Stimulated activated CD4-positive, alpha-beta T cell treated with anti-CD3 and anti-CD28 coated beads, Interleukin-2, amount 100 ng/mL, for 24 hours (primary cell): ENCODE data around the gene THOC7.

Experiments used
- DNase-seq, 2 donors: peaks; one replicate each; pipeline ENCODE4 v3.0.0-alpha.2; 2020

THOC7 gene

DNA sequence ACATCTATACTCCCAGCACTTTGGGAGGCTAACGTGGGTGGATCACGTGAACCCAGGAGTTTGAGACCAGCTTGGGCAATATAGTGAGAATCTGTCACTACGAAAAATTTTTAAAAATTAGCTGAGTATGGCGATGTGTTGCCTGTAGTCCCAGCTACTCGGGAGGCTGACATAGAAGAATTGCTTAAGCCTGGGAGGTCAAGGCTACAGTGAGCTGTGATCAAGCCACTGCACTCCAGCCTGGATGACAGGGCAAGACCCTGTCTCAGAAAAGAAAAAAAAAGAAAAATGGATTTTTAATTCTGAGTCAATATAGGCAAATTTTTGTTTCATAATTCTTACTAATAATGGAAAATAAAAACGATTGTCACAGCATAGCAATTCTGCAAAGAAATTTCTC lies 31.2 kb downstream of the THOC7 start:
- no peak for DNase-seq

DNA sequence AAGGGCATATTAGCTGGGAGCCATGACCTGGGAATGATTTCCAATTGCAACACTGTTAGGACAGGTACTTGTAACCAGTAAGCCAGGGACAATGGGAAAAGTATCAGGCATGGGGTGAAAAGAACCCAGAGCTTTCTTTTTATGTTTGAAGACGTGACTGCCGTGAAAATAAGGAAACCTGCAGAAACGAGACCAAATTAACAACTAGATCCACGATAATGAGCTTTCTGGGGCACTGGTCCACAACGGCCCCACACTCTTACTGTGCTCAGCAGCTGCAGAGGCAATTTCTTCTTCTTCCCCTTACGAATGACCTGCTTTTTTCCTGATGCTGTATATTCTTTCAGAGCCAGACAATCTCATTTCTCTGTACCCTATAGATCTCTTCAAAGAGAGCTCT lies 33.1 kb downstream of the THOC7 start:
- DNase-seq = no peak

DNA sequence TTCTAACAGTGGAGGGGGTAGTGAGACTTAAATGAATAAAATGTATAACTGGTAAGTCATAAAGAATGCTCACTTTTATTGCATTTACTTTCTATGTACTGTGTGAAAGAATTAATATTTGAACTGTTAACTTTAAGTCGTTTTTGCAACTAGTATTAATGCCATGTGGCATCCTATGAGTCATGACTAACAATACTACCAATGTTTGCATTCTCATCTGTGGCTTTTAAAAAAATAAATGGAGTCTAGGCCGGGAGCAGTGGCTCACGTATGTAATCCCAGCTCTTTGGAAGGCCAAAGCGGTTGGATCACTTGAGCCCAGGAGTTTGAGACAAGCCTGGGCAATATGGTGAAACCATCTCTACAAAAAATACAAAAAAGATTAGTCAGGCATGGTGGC lies 39.3 kb downstream of the THOC7 start:
- DNase-seq = no peak

GRCh38 chr3:63819151-63819398 lies 44.5 kb downstream of the THOC7 start, which contains the start of gene C3orf49:
C3orf49 (plus strand) TSS chr3:63819299; CDS start chr3:63819472, 173 bp downstream.
- no peak for DNase-seq

DNA sequence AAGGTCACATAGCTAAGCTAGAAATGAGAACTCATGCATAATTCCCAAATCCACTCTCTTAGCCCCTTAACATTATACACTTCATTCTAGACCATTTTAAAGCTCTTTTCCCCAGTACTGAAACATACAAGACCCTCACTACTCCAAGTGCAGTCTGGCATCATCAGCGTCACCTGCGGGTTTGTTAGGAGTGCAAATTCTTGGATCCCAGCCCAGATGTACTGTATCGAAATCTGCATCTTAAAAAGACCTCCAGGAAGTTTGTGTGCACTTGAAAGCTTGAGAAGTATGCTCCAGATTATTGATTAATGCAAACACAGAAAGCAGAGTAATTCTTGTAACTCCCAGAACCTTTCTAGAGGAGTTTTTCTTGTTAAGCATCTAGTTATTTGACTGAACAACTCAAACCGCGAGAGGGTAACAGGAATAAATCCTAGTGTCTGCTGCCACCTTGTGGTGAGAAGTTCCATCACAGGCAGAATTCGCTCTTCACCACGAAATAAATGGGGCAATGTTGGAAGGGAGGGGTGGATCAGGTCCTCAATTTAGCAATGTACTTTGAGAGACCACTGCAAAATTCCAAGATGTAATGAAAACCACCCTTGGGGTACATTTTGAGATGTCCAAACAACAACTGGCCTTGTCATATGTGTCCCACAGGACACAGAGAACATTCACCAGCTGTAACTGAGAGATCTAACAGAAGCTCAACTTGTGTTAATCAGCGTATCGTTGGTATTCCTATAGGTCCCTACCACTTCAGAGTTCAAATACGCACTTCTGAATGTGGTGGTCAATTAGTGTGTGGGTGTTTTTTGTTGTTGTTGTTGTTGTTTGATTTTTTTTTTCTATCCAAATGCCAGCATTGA lies 45.1 kb downstream of the THOC7 start:
- DNase-seq = peak; percentile 62 to 71

- DNase-seq = no peak
Measured at GRCh38 chr3:63817225-63817624, 46.4 kb downstream of the THOC7 start.

GRCh38 chr3:63814237-63814636 lies 49.4 kb downstream of the THOC7 start:
- DNase-seq = no peak

DNA sequence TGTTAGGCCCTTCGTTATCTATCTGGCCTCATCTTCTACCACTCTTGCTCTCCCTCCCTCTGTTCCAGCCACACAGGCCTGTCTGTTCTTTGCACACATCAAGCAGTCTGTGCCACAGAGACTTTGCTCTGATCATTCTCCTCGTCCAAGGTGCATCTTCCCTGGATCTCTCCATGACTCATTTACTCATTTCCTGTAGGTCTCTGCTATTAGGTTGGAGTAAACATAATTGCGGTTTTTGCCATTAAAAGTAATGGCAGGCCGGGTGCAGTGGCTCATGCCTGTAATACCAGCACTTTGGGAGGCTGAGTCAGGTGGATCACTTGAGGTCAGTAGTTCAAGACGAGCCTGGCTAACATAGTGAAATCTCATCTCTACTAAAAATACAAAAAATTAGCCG lies 54.0 kb downstream of the THOC7 start:
- DNase-seq = no peak

DNA sequence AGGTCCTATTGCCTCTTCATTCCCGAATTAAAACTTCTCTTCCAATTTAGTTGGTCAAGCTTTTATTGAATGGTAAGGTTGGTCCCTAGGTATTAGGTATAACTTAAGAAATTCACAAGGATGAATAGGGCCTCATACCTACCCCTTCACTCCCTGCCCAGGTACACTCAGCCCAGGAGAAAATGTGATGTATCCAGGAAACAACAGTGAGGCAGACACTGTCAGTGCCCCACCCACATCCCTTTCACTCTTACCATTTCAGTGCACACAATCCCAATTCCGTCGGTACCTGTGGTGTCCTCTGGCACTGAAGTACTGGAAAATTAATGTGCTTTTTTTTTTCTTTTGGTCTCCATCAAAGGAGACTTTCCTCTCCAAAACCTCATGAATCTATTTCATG lies 55.0 kb downstream of the THOC7 start:
- no peak for DNase-seq

- DNase-seq = no peak
Measured at GRCh38 chr3:63807961-63808565, 55.5 kb downstream of the THOC7 start.

DNA sequence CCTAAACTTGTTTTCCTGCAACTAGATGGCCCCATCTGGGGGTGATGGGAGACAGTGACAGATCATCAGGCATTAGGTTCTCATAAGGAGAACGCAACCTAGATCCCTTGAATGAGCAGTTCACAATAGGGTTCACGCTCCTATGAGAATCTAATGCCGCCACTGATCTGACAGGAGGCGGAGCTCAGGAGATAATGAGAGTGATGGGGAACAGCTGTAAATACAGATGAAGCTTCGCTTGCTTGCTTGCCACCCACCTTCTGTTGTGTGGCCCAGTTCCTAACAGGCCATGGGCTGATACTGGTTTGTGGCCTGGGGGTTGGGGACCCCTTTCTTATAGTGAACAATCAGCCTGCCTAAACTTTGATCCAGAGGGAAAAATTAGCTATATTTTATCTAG lies 59.7 kb downstream of the THOC7 start:
- no peak for DNase-seq

- no peak for DNase-seq
Measured at GRCh38 chr3:63800097-63800496, 63.5 kb downstream of the THOC7 start.

DNA sequence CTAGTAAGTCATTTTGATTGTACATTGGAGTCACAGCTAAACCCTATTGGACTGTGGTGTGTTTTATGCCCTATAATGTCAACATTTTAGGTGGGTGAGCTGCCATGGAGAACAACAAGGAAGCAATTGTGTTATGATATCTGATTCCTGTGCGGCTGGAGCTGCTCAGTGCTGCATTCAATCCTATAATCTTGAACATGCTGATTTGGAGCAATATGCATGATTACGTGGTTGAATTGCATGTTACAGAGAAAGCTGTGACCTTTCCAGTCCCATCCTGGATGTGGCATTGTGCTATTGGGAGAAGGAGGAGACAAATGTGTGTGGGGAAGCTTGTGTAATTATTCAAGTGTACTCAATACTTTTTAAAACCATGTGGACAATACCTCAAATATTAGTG lies 64.7 kb downstream of the THOC7 start:
- DNase-seq = no peak

GRCh38 chr3:63798544-63798943 lies 65.1 kb downstream of the THOC7 start:
- no peak for DNase-seq

- DNase-seq = no peak
Measured at GRCh38 chr3:63795438-63795837, 68.2 kb downstream of the THOC7 start.

DNA sequence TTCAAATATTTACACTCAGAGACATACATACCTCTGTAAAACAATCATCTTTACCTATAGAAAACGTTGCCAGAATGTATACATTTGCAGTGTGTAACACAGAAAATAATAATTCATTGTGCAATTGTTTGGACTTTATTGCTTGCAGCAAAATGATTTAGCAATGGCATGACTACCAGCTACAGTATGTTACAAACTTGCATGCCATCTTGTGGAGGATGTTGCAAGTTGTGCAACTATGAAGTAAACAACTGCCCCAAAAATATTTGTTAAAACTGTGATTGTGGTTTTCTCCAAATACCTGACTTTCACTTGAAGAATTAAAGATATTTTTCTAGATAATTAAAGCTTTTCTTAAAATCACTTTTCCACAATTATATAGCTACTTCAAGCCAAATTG lies 71.6 kb downstream of the THOC7 start:
- DNase-seq = no peak
